ENCODE measurements around the gene JPH2. TPM values are rescaled to one million over a fixed set of nuclear protein-coding genes. Genes with fewer than 3 reads are reported as not detected.

JPH2 gene
- total and polyA plus RNA-seq, 2 experiments from 2014 or later, result 0.16 to 1.1 TPM

GRCh38 chr20:44074252-44075151, 112.5 kb downstream of the JPH2 start:
- no peak overlapping the region for H3K4me3 ChIP-seq
- H3K4me2 ChIP-seq, result no peak overlapping the region
- Mint-ChIP-seq H3K9me3 (no peaks in the 10 kb centered on the region), H3K27ac (no peak overlapping the region), H3K36me3 (ENCODE audit: low read depth) (no peaks in the 10 kb centered on the region), H3K4me3 (no peak overlapping the region), H3K27me3 (ENCODE audit: insufficient read depth, low read depth, poor library complexity) (peaks cover 2% of the 10 kb centered on the region), H3K4me1 (peaks cover 14% of the 10 kb centered on the region)
- ATAC-seq (no peak), DNase-seq (ENCODE audit: low spot score) (no peak)
- no peak overlapping the region for H2AFZ ChIP-seq
- no peak overlapping the region for H3K27ac ChIP-seq (ENCODE audit: low read depth)
- no peaks in the 10 kb centered on the region for H3K9me2 ChIP-seq (ENCODE audit: insufficient read depth)
- no peaks in the 10 kb centered on the region for H3K36me3 ChIP-seq (ENCODE audit: insufficient read depth)
- no peaks in the 10 kb centered on the region for H4K20me1 ChIP-seq (replicated peaks; ENCODE audit: insufficient read depth)
- no peak for TF ChIP-seq ZNF114 (CRISPR knock-in tag; IDR thresholded peaks at IDR 0.05)
- TF ChIP-seq REST (IDR thresholded peaks at IDR 0.05; ENCODE audit: unreplicated experiment), result no peak
- no peak for TF ChIP-seq ZNF462 (CRISPR knock-in tag; IDR thresholded peaks at IDR 0.05)
- no peak for TF ChIP-seq STAT1 (IDR thresholded peaks at IDR 0.05; ENCODE audit: unreplicated experiment)
- no peaks in the 10 kb centered on the region for H3K4me1 ChIP-seq (ENCODE audit: insufficient read depth)
- H3F3A ChIP-seq (replicated peaks; ENCODE audit: low read depth), result no peaks in the 10 kb centered on the region
- no peaks in the 10 kb centered on the region for H3K79me2 ChIP-seq (replicated peaks; ENCODE audit: insufficient read depth)
- H3K27me3 ChIP-seq (ENCODE audit: insufficient read depth), result no peaks in the 10 kb centered on the region

All from GM23338 (cell line).